Measurements from ENCODE around the gene CACNA1G. TPM values are rescaled to one million over a fixed set of nuclear protein-coding genes. Genes with fewer than 3 reads are reported as not detected.

Gene CACNA1G
- total and polyA plus RNA-seq, 4 donors = under 0.01 to 0.14 (median 0.01) TPM; not detected in 1

GRCh38 chr17:50529849-50530248 is 30.7 kb upstream of the CACNA1G start:
- DNase-seq (ENCODE audit: low spot score) = no peak
- Histone ChIP-seq H3K27ac (ENCODE audit: low read depth in 1 of 2, low read length in 2 of 2) (no peak overlapping the region), H3K4me1 (ENCODE audit: control insufficient read depth in 4 of 4, insufficient read depth in 4 of 4, low read length in 3 of 4) (peaks cover 1 to 13% (median 6%) of the 10 kb centered on the region in 4 donors), H3K4me3 (ENCODE audit: low read depth in 1 of 3, low read length in 3 of 3) (no peak overlapping the region), H3K9ac (ENCODE audit: low read depth in 1 of 2, low read length in 2 of 2) (no peak overlapping the region), H3K9me3 (ENCODE audit: control insufficient read depth in 4 of 4, low read length in 3 of 4) (no peaks in the 10 kb centered on the region), H3K36me3 (ENCODE audit: control insufficient read depth in 4 of 4, insufficient read depth in 3 of 4, low read depth in 1 of 4, low read length in 3 of 4) (no peaks in the 10 kb centered on the region), H3K27me3 (ENCODE audit: control insufficient read depth in 4 of 4, insufficient read depth in 4 of 4, low read length in 3 of 4) (peaks cover 0 to 13% (median 4%) of the 10 kb centered on the region in 4 donors)
- WGBS = 92% methylated on average over 7 of the region's 7 CpGs
- TF ChIP-seq RXRA (IDR thresholded peaks at IDR 0.05) (no peak), FOXA2 (IDR thresholded peaks at IDR 0.05) (no peak)
- TF ChIP-seq, protein P1, sequence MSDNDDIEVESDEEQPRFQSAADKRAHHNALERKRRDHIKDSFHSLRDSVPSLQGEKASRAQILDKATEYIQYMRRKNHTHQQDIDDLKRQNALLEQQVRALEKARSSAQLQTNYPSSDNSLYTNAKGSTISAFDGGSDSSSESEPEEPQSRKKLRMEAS (IDR thresholded peaks at IDR 0.05) = no peak

GRCh38 chr17:50531428-50532025 is 29.0 kb upstream of the CACNA1G start:
- no peak for TF ChIP-seq NR2F2 (IDR thresholded peaks at IDR 0.05)
- TF ChIP-seq EGR1 (IDR thresholded peaks at IDR 0.05; ENCODE audit: low read depth in 2 of 2) = no peak
- no peak for TF ChIP-seq YY1 (IDR thresholded peaks at IDR 0.05)
- TF ChIP-seq, protein P2, sequence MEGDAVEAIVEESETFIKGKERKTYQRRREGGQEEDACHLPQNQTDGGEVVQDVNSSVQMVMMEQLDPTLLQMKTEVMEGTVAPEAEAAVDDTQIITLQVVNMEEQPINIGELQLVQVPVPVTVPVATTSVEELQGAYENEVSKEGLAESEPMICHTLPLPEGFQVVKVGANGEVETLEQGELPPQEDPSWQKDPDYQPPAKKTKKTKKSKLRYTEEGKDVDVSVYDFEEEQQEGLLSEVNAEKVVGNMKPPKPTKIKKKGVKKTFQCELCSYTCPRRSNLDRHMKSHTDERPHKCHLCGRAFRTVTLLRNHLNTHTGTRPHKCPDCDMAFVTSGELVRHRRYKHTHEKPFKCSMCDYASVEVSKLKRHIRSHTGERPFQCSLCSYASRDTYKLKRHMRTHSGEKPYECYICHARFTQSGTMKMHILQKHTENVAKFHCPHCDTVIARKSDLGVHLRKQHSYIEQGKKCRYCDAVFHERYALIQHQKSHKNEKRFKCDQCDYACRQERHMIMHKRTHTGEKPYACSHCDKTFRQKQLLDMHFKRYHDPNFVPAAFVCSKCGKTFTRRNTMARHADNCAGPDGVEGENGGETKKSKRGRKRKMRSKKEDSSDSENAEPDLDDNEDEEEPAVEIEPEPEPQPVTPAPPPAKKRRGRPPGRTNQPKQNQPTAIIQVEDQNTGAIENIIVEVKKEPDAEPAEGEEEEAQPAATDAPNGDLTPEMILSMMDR (IDR thresholded peaks at IDR 0.05; ENCODE audit: low read depth, low read length, missing input control) = no peak
- TF ChIP-seq REST (IDR thresholded peaks at IDR 0.05) = no peak
- no peak for TF ChIP-seq RAD21 (IDR thresholded peaks at IDR 0.05)
- no peak for TF ChIP-seq FOXA2 (IDR thresholded peaks at IDR 0.05)
- no peak for TF ChIP-seq HNF4G (IDR thresholded peaks at IDR 0.05)
- no peak for TF ChIP-seq JUND (IDR thresholded peaks at IDR 0.05)
- no peak for TF ChIP-seq FOXA1 (IDR thresholded peaks at IDR 0.05)
- no peak for TF ChIP-seq TAF1 (conservative IDR thresholded peaks at IDR 0.05)
- TF ChIP-seq, protein P1 (IDR thresholded peaks at IDR 0.05) = no peak
- TF ChIP-seq, protein P3, sequence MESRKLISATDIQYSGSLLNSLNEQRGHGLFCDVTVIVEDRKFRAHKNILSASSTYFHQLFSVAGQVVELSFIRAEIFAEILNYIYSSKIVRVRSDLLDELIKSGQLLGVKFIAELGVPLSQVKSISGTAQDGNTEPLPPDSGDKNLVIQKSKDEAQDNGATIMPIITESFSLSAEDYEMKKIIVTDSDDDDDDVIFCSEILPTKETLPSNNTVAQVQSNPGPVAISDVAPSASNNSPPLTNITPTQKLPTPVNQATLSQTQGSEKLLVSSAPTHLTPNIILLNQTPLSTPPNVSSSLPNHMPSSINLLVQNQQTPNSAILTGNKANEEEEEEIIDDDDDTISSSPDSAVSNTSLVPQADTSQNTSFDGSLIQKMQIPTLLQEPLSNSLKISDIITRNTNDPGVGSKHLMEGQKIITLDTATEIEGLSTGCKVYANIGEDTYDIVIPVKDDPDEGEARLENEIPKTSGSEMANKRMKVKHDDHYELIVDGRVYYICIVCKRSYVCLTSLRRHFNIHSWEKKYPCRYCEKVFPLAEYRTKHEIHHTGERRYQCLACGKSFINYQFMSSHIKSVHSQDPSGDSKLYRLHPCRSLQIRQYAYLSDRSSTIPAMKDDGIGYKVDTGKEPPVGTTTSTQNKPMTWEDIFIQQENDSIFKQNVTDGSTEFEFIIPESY (IDR thresholded peaks at IDR 0.05) = no peak
- TF ChIP-seq ATF3 (IDR thresholded peaks at IDR 0.05) = no peak
- TF ChIP-seq SP1 (IDR thresholded peaks at IDR 0.05) = no peak
- DNase-seq (ENCODE audit: low spot score) = no peak
- WGBS = 70% methylated on average over 6 of the region's 6 CpGs
- no peaks in the 10 kb centered on the region for H3K36me3 ChIP-seq (ENCODE audit: control insufficient read depth in 4 of 4, insufficient read depth in 3 of 4, low read depth in 1 of 4, low read length in 3 of 4)
- peaks cover 0 to 13% (median 4%) of the 10 kb centered on the region in 4 donors for H3K27me3 ChIP-seq (ENCODE audit: control insufficient read depth in 4 of 4, insufficient read depth in 4 of 4, low read length in 3 of 4)
- no peak overlapping the region for H3K27ac ChIP-seq (ENCODE audit: low read depth in 1 of 2, low read length in 2 of 2)
- H3K4me3 ChIP-seq (ENCODE audit: low read depth in 1 of 3, low read length in 3 of 3) = no peak overlapping the region
- H3K9me3 ChIP-seq (ENCODE audit: control insufficient read depth in 4 of 4, low read length in 3 of 4) = no peaks in the 10 kb centered on the region
- H3K9ac ChIP-seq (ENCODE audit: low read depth in 1 of 2, low read length in 2 of 2) = no peak overlapping the region
- peaks cover 1 to 13% (median 6%) of the 10 kb centered on the region in 4 donors for H3K4me1 ChIP-seq (ENCODE audit: control insufficient read depth in 4 of 4, insufficient read depth in 4 of 4, low read length in 3 of 4)

Data from liver (tissue), 9 donors.